A673 (cell line): ENCODE data around the gene PPP1R3G.

ENCODE experiments used
- CTCF ChIP-seq: fragments of 300-800, 200-600 bp; sonication (generic); conservative IDR thresholded peaks from 2 replicates; pipeline ENCODE4 v1.5.1; 2017; ENCODE audit warnings: low read depth, mild to moderate bottlenecking, antibody characterized with exemption, low read length, moderate library complexity, mixed read lengths
- EZH2 ChIP-seq: fragments of 200-600 bp; sonication (generic); IDR thresholded peaks from 2 replicates; pipeline ENCODE4 v1.6.1; 2017; ENCODE audit warnings: borderline replicate concordance, low read depth, mild to moderate bottlenecking, mixed read lengths, antibody characterized with exemption, low read length; ENCODE audit not compliant: poor library complexity, severe bottlenecking

DNA sequence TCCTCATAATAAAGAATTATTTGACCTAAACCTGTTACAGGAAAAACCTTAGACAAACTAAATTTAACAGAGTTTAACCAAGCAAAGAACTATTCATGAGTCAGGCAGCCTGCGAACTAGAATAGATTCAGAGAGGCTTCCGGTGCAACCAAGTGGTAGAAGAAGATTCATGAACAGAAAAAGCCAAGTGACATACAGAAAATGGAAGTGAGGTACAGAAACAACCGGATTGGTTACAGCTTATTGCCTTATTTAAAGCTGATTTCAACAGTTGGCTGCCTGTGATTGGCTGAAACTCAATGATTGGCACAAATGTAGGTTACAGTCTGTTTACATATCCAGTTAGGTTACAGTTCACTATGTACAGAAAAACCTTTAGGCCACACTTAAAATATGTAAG lies 10.1 kb downstream of the PPP1R3G start:
- TF ChIP-seq CTCF (no peak), EZH2 (no peak)
